CD4-positive, alpha-beta memory T cell (primary cell): ENCODE measurements around the gene NAA25. TPM values are rescaled to one million over a fixed set of nuclear protein-coding genes. Genes with fewer than 3 reads are reported as not detected.
"Not testable (repeated sequence)": the region's sequence is repeated elsewhere in the genome, so short reads cannot be mapped to it uniquely, and the experiment has no call there.

Source experiments
- CTCF ChIA-PET: fragments of 350-600 bp; sonication (Branson Sonifier 250); formaldehyde crosslinking; loops from one replicate; lab custom pipeline; 2021; ENCODE audit warnings: inconsistent platforms; ENCODE audit not compliant: partially characterized antibody; lab: Charles Lee
- POLR2A ChIA-PET: fragments of 350-600 bp; sonication (Branson Sonifier 250); formaldehyde crosslinking; loops from one replicate; lab custom pipeline; 2021; ENCODE audit not compliant: partially characterized antibody; lab: Charles Lee
- DNase-seq, 5 donors: peaks; one replicate each; pipeline versions ENCODE4 v3.0.0 to v3.0.0-alpha.2; 2020 to 2022; ENCODE audit warnings: mixed read lengths in 1 of 5
- H3K27ac ChIP-seq: one replicate; pipeline ENCODE4 v1.7.0; 2013; ENCODE audit warnings: low read depth, low read length
- H3K27me3 ChIP-seq: 2 replicates; pipeline ENCODE4 v1.7.0; 2013; ENCODE audit warnings: mild to moderate bottlenecking, low read length, moderate library complexity; ENCODE audit not compliant: insufficient read depth
- H3K36me3 ChIP-seq: 2 replicates; pipeline ENCODE4 v1.7.0; 2013; ENCODE audit warnings: mild to moderate bottlenecking, low read length, moderate library complexity; ENCODE audit not compliant: insufficient read depth
- H3K4me1 ChIP-seq: 2 replicates; pipeline ENCODE4 v1.7.0; 2013; ENCODE audit warnings: mild to moderate bottlenecking, low read length, moderate library complexity; ENCODE audit not compliant: insufficient read depth
- H3K4me3 ChIP-seq, 2 donors: one replicate each; pipeline ENCODE4 v1.7.0; 2013; ENCODE audit warnings: low read length in 2 of 2, mild to moderate bottlenecking in 1 of 2
- H3K9me3 ChIP-seq, 2 donors: one replicate each; pipeline ENCODE4 v1.7.0; 2013; ENCODE audit warnings: low read length in 2 of 2, control low read depth in 1 of 2; ENCODE audit not compliant: control insufficient read depth in 1 of 2
- H3K27ac Mint-ChIP-seq, 7 donors: one replicate each; pipeline ENCODE4 v1.8.0; 2020 to 2021; ENCODE audit warnings: mixed read lengths in 7 of 7, mild to moderate bottlenecking in 6 of 7, inconsistent platforms in 3 of 7, moderate library complexity in 3 of 7
- H3K27me3 Mint-ChIP-seq, 2 donors: one replicate each; pipeline ENCODE4 v1.8.0; 2020 to 2021; ENCODE audit warnings: mixed read lengths in 2 of 2
- H3K36me3 Mint-ChIP-seq, 2 donors: one replicate each; pipeline ENCODE4 v1.8.0; 2020 to 2021; ENCODE audit warnings: mixed read lengths in 2 of 2, inconsistent platforms in 1 of 2, mild to moderate bottlenecking in 1 of 2
- H3K4me1 Mint-ChIP-seq, 4 donors: one replicate each; pipeline ENCODE4 v1.8.0; 2020 to 2021; ENCODE audit warnings: mixed read lengths in 4 of 4, mild to moderate bottlenecking in 1 of 4
- H3K4me3 Mint-ChIP-seq, 8 donors: one replicate each; pipeline ENCODE4 v1.8.0; 2020 to 2021; ENCODE audit warnings: mixed read lengths in 8 of 8, mild to moderate bottlenecking in 7 of 8, moderate library complexity in 6 of 8, inconsistent platforms in 3 of 8
- H3K9me3 Mint-ChIP-seq, 8 donors: one replicate each; pipeline ENCODE4 v1.8.0; 2020 to 2021; ENCODE audit warnings: mixed read lengths in 8 of 8, mild to moderate bottlenecking in 5 of 8, inconsistent platforms in 3 of 8, moderate library complexity in 1 of 8
- intact Hi-C: fragments of 100-400 bp; cut with micrococcal nuclease; formaldehyde crosslinking; loops from one replicate; pipeline ENCODE4 v1.15.1; 2023
- polyA plus RNA-seq, 2 donors: library from polyadenylated mRNA; unstranded; fragments of 300-500 nt; fragmentation: Illumina TruSeq; gene quantifications; one replicate each; pipeline ENCODE4 v1.2.3, GENCODE V29; 2021
- total RNA-seq, 2 experiments: library from RNA; stranded (reverse); gene quantifications; one replicate each; pipeline ENCODE4 v1.2.3, GENCODE V29; 2021

The NAA25 gene
- total and polyA plus RNA-seq, 4 experiments from 2014 or later, result 8.5 to 35.3 (median 21.9) TPM

DNA sequence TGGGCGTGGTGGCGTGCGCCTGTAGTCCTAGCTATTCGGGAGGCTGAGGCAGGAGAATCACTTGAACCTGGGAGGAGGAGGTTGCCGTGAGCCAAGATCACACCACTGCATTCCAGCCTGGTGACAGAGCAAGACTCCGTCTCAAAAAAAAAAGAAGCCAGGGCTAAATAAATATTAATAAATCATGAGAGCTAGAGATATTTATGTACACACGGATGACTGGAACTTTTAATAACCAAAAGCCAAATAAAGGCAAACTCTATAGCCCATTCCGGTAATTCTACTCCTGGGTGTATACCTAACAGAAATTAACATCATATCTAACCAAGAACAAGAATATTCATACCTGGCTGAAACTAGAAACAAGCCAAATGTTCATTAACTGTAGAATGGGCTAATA lies 9.1 kb upstream of the NAA25 start:
- Mint-ChIP-seq H3K4me1 (peaks cover 2 to 9% (median 6%) of the 10 kb centered on the region in 4 donors), H3K27ac (no peak overlapping the region), H3K4me3 (no peak overlapping the region), H3K27me3 (no peaks in the 10 kb centered on the region), H3K36me3 (no peaks in the 10 kb centered on the region), H3K9me3 (peaks cover 0 to 2% (median 0%) of the 10 kb centered on the region in 8 donors)
- no peaks in the 10 kb centered on the region for H3K36me3 ChIP-seq
- no peaks in the 10 kb centered on the region for H3K27me3 ChIP-seq
- intact Hi-C loops, result no loop called here
- POLR2A ChIA-PET, result interaction anchor here (2.3 kb wide), 1 partner anchor 9 kb away, joined by 10 read pairs; the partner anchor contains the start of gene NAA25
- H3K4me1 ChIP-seq, result peaks cover 3% of the 10 kb centered on the region
- no peaks in the 10 kb centered on the region for H3K9me3 ChIP-seq
- no peak for DNase-seq
- H3K4me3 ChIP-seq, result no peak overlapping the region
- H3K27ac ChIP-seq, result no peak overlapping the region
- CTCF ChIA-PET, result no interaction called here

DNA sequence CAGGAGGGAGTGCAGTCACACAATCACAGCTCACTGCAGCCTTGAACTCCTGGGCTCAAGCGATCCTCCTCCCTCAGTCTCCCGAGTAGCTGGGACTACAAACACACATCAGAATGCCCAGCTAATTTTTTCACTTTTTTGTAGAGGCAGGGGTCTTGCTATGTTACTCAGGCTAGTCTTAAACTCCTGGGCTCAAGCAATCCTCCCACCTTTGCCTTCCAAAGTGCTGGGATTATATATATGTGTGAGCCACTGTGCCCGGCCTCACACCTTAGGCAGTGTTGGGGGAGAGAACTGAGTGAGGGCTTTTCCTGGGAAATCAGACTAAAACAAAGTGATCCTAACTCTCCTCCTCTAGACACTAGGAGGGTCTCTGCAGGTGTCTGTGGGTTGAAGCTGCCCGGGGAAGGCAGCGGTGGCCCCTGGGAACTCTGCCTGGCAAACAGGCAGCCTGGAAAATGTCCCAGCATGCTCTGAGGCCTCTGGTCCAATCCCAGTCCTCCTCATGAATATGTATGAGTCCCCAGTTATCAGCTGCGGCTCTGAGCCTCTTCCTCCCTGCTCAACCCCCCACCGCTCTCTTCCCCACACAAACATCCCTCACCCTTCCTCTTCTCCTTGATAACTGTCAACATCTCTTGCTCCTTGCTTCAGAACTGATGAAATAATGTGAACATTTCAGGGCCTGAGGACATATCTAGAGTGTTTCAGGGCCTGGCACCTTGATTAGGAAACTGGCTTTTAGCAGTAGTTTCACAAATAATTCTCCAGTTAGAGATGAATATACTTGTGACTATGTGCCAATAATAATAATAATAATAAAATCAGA lies 7.9 kb upstream of the NAA25 start:
- ChIA-PET POLR2A (interaction anchor here (2.3 to 5.6 kb wide), 2 partner anchors 8 to 10 kb away, joined by 10 to 29 read pairs; partner anchors contain the start of genes NAA25 and TRAFD1), CTCF (no interaction called here)
- Histone ChIP-seq H3K9me3 (no peaks in the 10 kb centered on the region), H3K4me1 (peaks cover 3% of the 10 kb centered on the region), H3K27me3 (no peaks in the 10 kb centered on the region), H3K4me3 (no peak overlapping the region), H3K36me3 (no peaks in the 10 kb centered on the region), H3K27ac (no peak overlapping the region)
- no peaks in the 10 kb centered on the region for H3K36me3 Mint-ChIP-seq
- H3K27ac Mint-ChIP-seq, result peak overlapping the region in 4 of 7 donors; percentile 13 to 83 (median 56)
- H3K27me3 Mint-ChIP-seq, result no peaks in the 10 kb centered on the region
- no peak for DNase-seq
- peak overlapping the region in 4 of 8 donors; percentile 1 to 74 (median 30) for H3K4me3 Mint-ChIP-seq
- intact Hi-C loops, result no loop called here
- H3K4me1 Mint-ChIP-seq, result peaks cover 2 to 9% (median 6%) of the 10 kb centered on the region in 4 donors
- H3K9me3 Mint-ChIP-seq, result peaks cover 0 to 2% (median 0%) of the 10 kb centered on the region in 8 donors

DNA sequence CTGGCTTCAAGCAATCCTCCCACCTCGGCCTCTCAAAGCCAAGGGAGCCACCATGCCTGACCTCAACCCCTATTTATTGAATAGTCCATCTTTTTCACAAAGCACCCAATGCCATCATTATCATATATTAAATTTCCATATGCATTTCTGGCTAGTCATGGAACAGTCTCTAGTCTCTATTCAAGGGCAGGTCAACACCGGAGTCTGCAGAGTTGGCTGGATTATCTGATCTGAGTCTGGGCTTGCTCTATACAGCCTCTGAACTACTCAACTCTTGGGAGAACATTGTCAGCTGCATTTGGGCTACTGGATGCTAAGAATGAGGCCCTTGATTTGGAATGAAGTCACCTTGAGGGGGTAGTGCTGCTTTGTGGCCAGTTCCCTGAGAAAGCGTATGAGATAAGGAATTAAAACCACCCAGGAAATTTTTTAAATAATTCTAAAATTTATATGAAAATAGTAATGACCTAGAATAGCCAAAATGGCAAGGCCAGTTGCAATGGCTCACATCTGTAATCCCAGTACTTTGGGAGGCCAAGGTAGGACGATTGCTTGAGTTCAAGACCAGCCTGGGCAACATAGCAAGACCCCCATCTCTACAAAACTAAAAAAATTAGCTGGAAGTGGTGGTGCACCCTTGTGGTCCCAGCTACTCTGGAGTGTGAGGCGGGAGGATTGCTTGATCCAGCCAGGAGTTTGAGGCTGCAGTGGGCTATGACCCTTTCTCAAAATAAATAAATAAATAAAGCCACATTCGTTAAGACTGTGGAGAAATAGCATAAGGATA lies 6.9 kb upstream of the NAA25 start:
- peaks cover 3% of the 10 kb centered on the region for H3K4me1 ChIP-seq
- no peaks in the 10 kb centered on the region for H3K27me3 ChIP-seq
- no peak overlapping the region for H3K27ac ChIP-seq
- no peaks in the 10 kb centered on the region for H3K27me3 Mint-ChIP-seq
- no peak overlapping the region for H3K27ac Mint-ChIP-seq
- H3K4me1 Mint-ChIP-seq, result peaks cover 2 to 12% (median 6%) of the 10 kb centered on the region in 4 donors
- intact Hi-C loops, result no loop called here
- CTCF ChIA-PET, result interaction anchor here (1.5 kb wide), 1 partner anchor 9 kb away, joined by 4 read pairs; no protein-coding TSS in a partner anchor
- no peaks in the 10 kb centered on the region for H3K36me3 Mint-ChIP-seq
- no peaks in the 10 kb centered on the region for H3K9me3 ChIP-seq
- H3K4me3 Mint-ChIP-seq, result no peak overlapping the region
- DNase-seq, result no peak
- H3K36me3 ChIP-seq, result no peaks in the 10 kb centered on the region
- no peak overlapping the region for H3K4me3 ChIP-seq
- POLR2A ChIA-PET, result interaction anchor here (2.3 to 5.6 kb wide), 2 partner anchors 7 to 11 kb away, joined by 10 to 29 read pairs; partner anchors contain the start of genes NAA25 and TRAFD1
- peaks cover 0 to 2% (median 0%) of the 10 kb centered on the region in 8 donors for H3K9me3 Mint-ChIP-seq

DNA sequence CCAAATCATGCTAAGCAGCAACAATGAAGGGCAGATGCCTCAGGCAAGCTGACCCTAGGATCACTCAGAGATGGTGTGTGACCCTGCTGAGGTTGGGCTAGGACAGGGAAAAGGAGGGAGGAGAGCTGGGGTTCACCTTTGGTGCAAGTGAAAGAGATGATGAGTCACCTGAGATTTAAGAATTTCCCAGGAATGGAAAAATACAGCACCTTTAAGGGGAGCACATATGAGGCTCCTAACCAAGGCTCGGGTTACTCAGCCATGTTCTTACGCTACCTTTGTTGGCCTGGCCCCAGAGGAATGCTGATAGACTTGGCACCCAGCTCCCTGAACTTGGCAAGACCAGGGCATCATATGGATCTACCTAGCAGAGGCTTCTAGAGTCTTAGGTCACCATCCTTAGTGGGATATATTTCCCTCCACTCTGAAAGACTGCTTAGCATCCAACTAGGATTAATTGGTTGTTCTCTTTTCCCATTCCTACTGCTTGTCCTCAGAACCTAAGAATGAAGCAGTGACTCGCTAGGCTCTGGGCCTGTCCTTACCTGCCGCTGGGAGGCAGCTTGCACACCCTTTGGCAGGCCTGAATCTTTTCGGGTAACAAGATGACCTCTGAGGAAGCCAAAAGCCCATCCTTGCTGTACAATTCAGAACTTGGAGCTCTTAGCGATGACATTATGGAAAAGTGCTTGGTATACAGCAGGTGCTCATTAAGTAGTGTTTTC lies 4.0 kb upstream of the NAA25 start:
- ChIA-PET POLR2A (interaction anchor here (5.6 kb wide), 1 partner anchor 13 kb away, joined by 29 read pairs; the partner anchor contains the start of gene TRAFD1), CTCF (interaction anchor here (0.9 kb wide), 1 partner anchor 12 kb away, joined by 3 read pairs; the partner anchor contains the start of gene TRAFD1)
- H3K4me1 ChIP-seq, result peaks cover 9% of the 10 kb centered on the region
- no peaks in the 10 kb centered on the region for H3K9me3 ChIP-seq
- Mint-ChIP-seq H3K4me3 (no peak overlapping the region), H3K9me3 (no peaks in the 10 kb centered on the region), H3K36me3 (peaks cover 0 to 12% of the 10 kb centered on the region in 2 donors), H3K27ac (peak overlapping the region in 1 of 7 donors; percentile 38), H3K27me3 (no peaks in the 10 kb centered on the region), H3K4me1 (peaks cover 5 to 29% (median 16%) of the 10 kb centered on the region in 4 donors)
- no peak overlapping the region for H3K27ac ChIP-seq
- no peak overlapping the region for H3K4me3 ChIP-seq
- H3K36me3 ChIP-seq, result no peaks in the 10 kb centered on the region
- no peak for DNase-seq
- intact Hi-C loops, result no loop called here
- H3K27me3 ChIP-seq, result no peaks in the 10 kb centered on the region

DNA sequence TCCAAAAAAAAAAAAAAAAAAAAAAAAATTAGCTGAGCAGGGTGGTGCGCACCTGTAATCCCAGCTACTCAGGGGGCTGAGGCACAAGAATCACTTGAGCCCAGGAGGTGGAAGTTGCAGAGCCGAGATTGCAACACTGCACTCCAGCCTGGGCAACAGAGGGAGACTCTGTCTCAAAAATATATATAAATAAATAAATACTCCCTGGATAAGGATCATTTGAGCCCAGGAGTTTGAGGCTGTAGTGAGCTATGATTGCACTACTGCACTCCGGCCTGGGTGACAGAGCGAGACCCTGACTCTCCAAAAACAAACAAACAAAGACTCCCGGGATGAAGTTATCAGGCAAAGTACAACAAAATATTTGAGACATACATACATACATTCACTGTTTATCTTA lies 3.3 kb upstream of the NAA25 start:
- H3K9me3 ChIP-seq, result no peaks in the 10 kb centered on the region
- peak overlapping the region in 1 of 7 donors; percentile 38 for H3K27ac Mint-ChIP-seq
- H3K27me3 Mint-ChIP-seq, result no peaks in the 10 kb centered on the region
- CTCF ChIA-PET, result interaction anchor here (0.9 kb wide), 1 partner anchor 13 kb away, joined by 3 read pairs; the partner anchor contains the start of gene TRAFD1
- peaks cover 15% of the 10 kb centered on the region for H3K4me1 ChIP-seq
- no peak overlapping the region for H3K4me3 ChIP-seq
- no peak overlapping the region for H3K27ac ChIP-seq
- no peaks in the 10 kb centered on the region for H3K36me3 ChIP-seq
- DNase-seq, result no peak
- peaks cover 0 to 15% of the 10 kb centered on the region in 2 donors for H3K36me3 Mint-ChIP-seq
- no peaks in the 10 kb centered on the region for H3K9me3 Mint-ChIP-seq
- peaks cover 11 to 33% (median 21%) of the 10 kb centered on the region in 4 donors for H3K4me1 Mint-ChIP-seq
- intact Hi-C loops, result no loop called here
- no peaks in the 10 kb centered on the region for H3K27me3 ChIP-seq
- H3K4me3 Mint-ChIP-seq, result no peak overlapping the region
- POLR2A ChIA-PET, result interaction anchor here (5.6 kb wide), 1 partner anchor 14 kb away, joined by 29 read pairs; the partner anchor contains the start of gene TRAFD1

DNA sequence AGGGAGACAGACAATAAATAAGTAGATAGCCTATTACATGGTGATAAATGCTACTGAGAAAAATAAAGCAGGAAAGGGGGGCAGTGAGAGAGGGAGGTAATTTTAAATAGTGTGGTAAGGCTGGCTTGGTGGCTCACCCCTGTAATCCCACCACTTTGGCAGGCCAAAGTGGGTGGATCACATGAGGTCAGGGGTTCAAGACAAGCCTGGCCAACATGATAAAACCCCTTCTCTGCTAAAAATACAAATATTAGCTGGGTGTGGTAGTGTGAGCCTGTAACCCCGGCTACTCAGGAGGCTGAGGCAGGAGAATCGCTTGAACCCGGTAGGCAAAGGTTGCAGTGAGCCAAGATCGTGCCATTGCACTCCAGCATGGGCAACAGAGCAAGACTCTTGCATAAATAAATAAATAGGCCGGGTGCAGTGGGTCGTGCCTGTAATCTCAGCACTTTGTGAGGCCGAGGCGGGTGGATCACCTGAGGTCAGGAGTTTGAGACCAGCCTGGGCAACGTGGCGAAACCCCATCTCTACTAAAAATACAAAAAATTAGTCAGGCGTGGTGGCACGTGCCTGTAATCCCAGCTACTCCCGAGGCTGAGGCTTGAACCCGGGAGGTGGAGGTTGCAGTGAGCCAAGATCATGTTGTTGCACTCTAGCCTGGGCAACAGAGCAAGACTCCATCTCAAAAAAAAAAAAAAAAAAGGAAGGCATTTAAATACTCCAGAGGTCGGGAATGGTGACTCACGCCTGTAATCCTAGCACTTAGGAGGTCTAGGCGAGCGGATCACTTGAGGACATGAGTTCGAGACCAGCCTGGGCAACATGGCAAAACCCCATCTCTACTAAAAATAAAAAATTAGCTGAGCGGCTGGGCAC lies 2.4 kb upstream of the NAA25 start:
- H3K27me3 Mint-ChIP-seq, intact Hi-C loops, H3K9me3 ChIP-seq, H3K36me3 ChIP-seq, H3K27ac ChIP-seq, H3K4me3 ChIP-seq, DNase-seq, H3K4me3 Mint-ChIP-seq, H3K27ac Mint-ChIP-seq, CTCF ChIA-PET, H3K27me3 ChIP-seq, H3K9me3 Mint-ChIP-seq: not testable (repeated sequence)
- peaks cover 14 to 35% (median 24%) of the 10 kb centered on the region in 4 donors for H3K4me1 Mint-ChIP-seq
- H3K36me3 Mint-ChIP-seq, result peaks cover 0 to 18% of the 10 kb centered on the region in 2 donors
- H3K4me1 ChIP-seq, result peaks cover 23% of the 10 kb centered on the region
- POLR2A ChIA-PET, result interaction anchor here (4.7 kb wide), 1 partner anchor 20 kb away, joined by 53 read pairs; no protein-coding TSS in a partner anchor
